Ovary (tissue), 3 donors: ENCODE results near the gene SLC41A1.

ENCODE experiments used
- EP300 ChIP-seq: sonication (generic); formaldehyde crosslinking; IDR thresholded peaks from one replicate; pipeline ENCODE4 v1.6.1; 2017; ENCODE audit warnings: antibody characterized with exemption
- POLR2A ChIP-seq: fragments of 450-650 bp; IDR thresholded peaks from one replicate; pipeline ENCODE4 v1.6.1; 2017; ENCODE audit warnings: antibody characterized with exemption, mild to moderate bottlenecking, moderate library complexity
- TF ChIP-seq, protein P1 (sequence below), 3 donors: fragments of 450-650 bp in 2 of 3; fragments of 200-600 bp in 1 of 3; IDR thresholded peaks; one replicate each; pipeline versions ENCODE4 v1.5.1 to v1.8.0; 2016 to 2022; ENCODE audit warnings: antibody characterized with exemption in 3 of 3, mild to moderate bottlenecking in 1 of 3
- donor health status: DM: no; HTN: no; CAD: no.

DNA sequence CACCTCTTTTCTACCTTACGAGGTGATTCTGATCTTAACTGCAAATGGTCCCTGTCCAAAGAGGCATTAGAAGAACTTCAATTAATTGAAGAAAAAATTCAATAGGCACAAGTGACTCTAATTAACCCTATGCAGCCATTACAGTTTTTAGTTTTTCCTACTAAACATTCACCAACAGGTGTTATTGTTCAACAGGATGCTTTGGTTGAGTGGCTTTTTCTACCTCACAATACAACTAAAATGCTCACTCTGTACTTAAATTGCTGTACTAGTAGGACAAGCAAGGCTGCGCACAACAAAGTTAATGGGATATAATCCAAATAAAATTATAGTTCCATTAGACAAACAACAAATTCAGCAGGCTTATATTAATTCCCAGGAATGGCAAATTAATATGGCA is 48.5 kb upstream of the SLC41A1 start:
- TF ChIP-seq, protein P1, sequence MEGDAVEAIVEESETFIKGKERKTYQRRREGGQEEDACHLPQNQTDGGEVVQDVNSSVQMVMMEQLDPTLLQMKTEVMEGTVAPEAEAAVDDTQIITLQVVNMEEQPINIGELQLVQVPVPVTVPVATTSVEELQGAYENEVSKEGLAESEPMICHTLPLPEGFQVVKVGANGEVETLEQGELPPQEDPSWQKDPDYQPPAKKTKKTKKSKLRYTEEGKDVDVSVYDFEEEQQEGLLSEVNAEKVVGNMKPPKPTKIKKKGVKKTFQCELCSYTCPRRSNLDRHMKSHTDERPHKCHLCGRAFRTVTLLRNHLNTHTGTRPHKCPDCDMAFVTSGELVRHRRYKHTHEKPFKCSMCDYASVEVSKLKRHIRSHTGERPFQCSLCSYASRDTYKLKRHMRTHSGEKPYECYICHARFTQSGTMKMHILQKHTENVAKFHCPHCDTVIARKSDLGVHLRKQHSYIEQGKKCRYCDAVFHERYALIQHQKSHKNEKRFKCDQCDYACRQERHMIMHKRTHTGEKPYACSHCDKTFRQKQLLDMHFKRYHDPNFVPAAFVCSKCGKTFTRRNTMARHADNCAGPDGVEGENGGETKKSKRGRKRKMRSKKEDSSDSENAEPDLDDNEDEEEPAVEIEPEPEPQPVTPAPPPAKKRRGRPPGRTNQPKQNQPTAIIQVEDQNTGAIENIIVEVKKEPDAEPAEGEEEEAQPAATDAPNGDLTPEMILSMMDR (IDR thresholded peaks at IDR 0.05), result no peak
- no peak for TF ChIP-seq EP300
- no peak for TF ChIP-seq POLR2A
